ENCODE measurements around the gene TMEM19. TPM values are rescaled to one million over a fixed set of nuclear protein-coding genes. Genes with fewer than 3 reads are reported as not detected.

Gene TMEM19
- total RNA-seq, 1 experiment from 2014 or later: 32.8 TPM

GRCh38 chr12:71646512-71646911 is 39.4 kb upstream of the TMEM19 start:
- Histone ChIP-seq H3K79me2 (ENCODE audit: low read length) (peaks cover 76% of the 10 kb centered on the region), H3K4me2 (ENCODE audit: low read depth, low read length, poor library complexity, severe bottlenecking) (no peak overlapping the region), H3K27me3 (ENCODE audit: low read length) (no peaks in the 10 kb centered on the region), H3K36me3 (ENCODE audit: insufficient read depth, low read length) (peaks cover 74% of the 10 kb centered on the region; the same call in 1 of the 2 replicates), H3K4me1 (ENCODE audit: low read length) (no peaks in the 10 kb centered on the region), H2AFZ (ENCODE audit: low read length) (no peak overlapping the region), H4K20me1 (ENCODE audit: insufficient read depth, low read depth, low read length) (no peaks in the 10 kb centered on the region), H3K4me3 (ENCODE audit: low read length) (no peak overlapping the region), H3K9me3 (ENCODE audit: low read length) (no peaks in the 10 kb centered on the region), H3K27ac (ENCODE audit: low read length) (no peak overlapping the region), H3K9ac (ENCODE audit: low read length) (no peak overlapping the region), H3K9me2 (replicated peaks; ENCODE audit: insufficient read depth, low read length) (no peaks in the 10 kb centered on the region)
- no peak for DNase-seq

- Histone ChIP-seq H3K9ac (ENCODE audit: low read length) (no peak overlapping the region), H3K79me2 (ENCODE audit: low read length) (peaks cover 88% of the 10 kb centered on the region), H4K20me1 (ENCODE audit: insufficient read depth, low read depth, low read length) (no peaks in the 10 kb centered on the region), H3K4me2 (ENCODE audit: low read depth, low read length, poor library complexity, severe bottlenecking) (no peak overlapping the region), H3K4me1 (ENCODE audit: low read length) (no peaks in the 10 kb centered on the region), H3K27me3 (ENCODE audit: low read length) (no peaks in the 10 kb centered on the region), H3K9me2 (replicated peaks; ENCODE audit: insufficient read depth, low read length) (no peaks in the 10 kb centered on the region), H3K4me3 (ENCODE audit: low read length) (no peak overlapping the region), H2AFZ (ENCODE audit: low read length) (no peak overlapping the region), H3K27ac (ENCODE audit: low read length) (no peak overlapping the region), H3K36me3 (ENCODE audit: insufficient read depth, low read length) (peaks cover 78% of the 10 kb centered on the region), H3K9me3 (ENCODE audit: low read length) (no peaks in the 10 kb centered on the region)
- DNase-seq: no peak
Measured at GRCh38 chr12:71648537-71648936, 37.3 kb upstream of the TMEM19 start.

- H3K27ac ChIP-seq (ENCODE audit: low read length): no peak overlapping the region
- no peaks in the 10 kb centered on the region for H4K20me1 ChIP-seq (ENCODE audit: insufficient read depth, low read depth, low read length)
- H3K4me1 ChIP-seq (ENCODE audit: low read length): no peaks in the 10 kb centered on the region
- no peak overlapping the region for H3K4me2 ChIP-seq (ENCODE audit: low read depth, low read length, poor library complexity, severe bottlenecking)
- no peak overlapping the region for H3K4me3 ChIP-seq (ENCODE audit: low read length)
- H3K9me3 ChIP-seq (ENCODE audit: low read length): no peaks in the 10 kb centered on the region
- peaks cover 78% of the 10 kb centered on the region for H3K36me3 ChIP-seq (ENCODE audit: insufficient read depth, low read length)
- H2AFZ ChIP-seq (ENCODE audit: low read length): no peak overlapping the region
- no peaks in the 10 kb centered on the region for H3K9me2 ChIP-seq (replicated peaks; ENCODE audit: insufficient read depth, low read length)
- no peak overlapping the region for H3K9ac ChIP-seq (ENCODE audit: low read length)
- DNase-seq: no peak
- peaks cover 88% of the 10 kb centered on the region for H3K79me2 ChIP-seq (ENCODE audit: low read length)
- no peaks in the 10 kb centered on the region for H3K27me3 ChIP-seq (ENCODE audit: low read length)
Measured at GRCh38 chr12:71649401-71649800, 36.5 kb upstream of the TMEM19 start.

- DNase-seq: no peak
- Histone ChIP-seq H3K9me2 (replicated peaks; ENCODE audit: insufficient read depth, low read length) (no peaks in the 10 kb centered on the region), H3K4me2 (ENCODE audit: low read depth, low read length, poor library complexity, severe bottlenecking) (no peak overlapping the region), H2AFZ (ENCODE audit: low read length) (no peak overlapping the region), H3K36me3 (ENCODE audit: insufficient read depth, low read length) (peaks cover 79% of the 10 kb centered on the region), H3K27me3 (ENCODE audit: low read length) (no peaks in the 10 kb centered on the region), H3K9me3 (ENCODE audit: low read length) (0 out of 2 replicates have a peak, but pooled peaks cover 6% of the 10 kb centered on the region), H3K4me1 (ENCODE audit: low read length) (no peaks in the 10 kb centered on the region), H4K20me1 (ENCODE audit: insufficient read depth, low read depth, low read length) (no peaks in the 10 kb centered on the region), H3K4me3 (ENCODE audit: low read length) (no peak overlapping the region), H3K27ac (ENCODE audit: low read length) (no peak overlapping the region), H3K9ac (ENCODE audit: low read length) (no peak overlapping the region), H3K79me2 (ENCODE audit: low read length) (peaks cover 94% of the 10 kb centered on the region)
Measured at GRCh38 chr12:71652656-71653055, 33.2 kb upstream of the TMEM19 start.

GRCh38 chr12:71653137-71653536 is 32.7 kb upstream of the TMEM19 start:
- H3K79me2 ChIP-seq (ENCODE audit: low read length): peaks cover 90% of the 10 kb centered on the region
- no peak overlapping the region for H3K4me2 ChIP-seq (ENCODE audit: low read depth, low read length, poor library complexity, severe bottlenecking)
- H3K4me3 ChIP-seq (ENCODE audit: low read length): no peak overlapping the region
- no peaks in the 10 kb centered on the region for H3K27me3 ChIP-seq (ENCODE audit: low read length)
- no peaks in the 10 kb centered on the region for H4K20me1 ChIP-seq (ENCODE audit: insufficient read depth, low read depth, low read length)
- H2AFZ ChIP-seq (ENCODE audit: low read length): no peak overlapping the region
- H3K9ac ChIP-seq (ENCODE audit: low read length): no peak overlapping the region
- peaks cover 79% of the 10 kb centered on the region for H3K36me3 ChIP-seq (ENCODE audit: insufficient read depth, low read length)
- H3K9me3 ChIP-seq (ENCODE audit: low read length): 0 out of 2 replicates have a peak, but pooled peaks cover 6% of the 10 kb centered on the region
- no peak overlapping the region for H3K27ac ChIP-seq (ENCODE audit: low read length)
- no peaks in the 10 kb centered on the region for H3K4me1 ChIP-seq (ENCODE audit: low read length)
- DNase-seq: no peak
- H3K9me2 ChIP-seq (replicated peaks; ENCODE audit: insufficient read depth, low read length): no peaks in the 10 kb centered on the region

GRCh38 chr12:71654200-71654599 is 31.7 kb upstream of the TMEM19 start:
- DNase-seq: no peak
- Histone ChIP-seq H3K4me3 (ENCODE audit: low read length) (no peak overlapping the region), H3K27me3 (ENCODE audit: low read length) (no peaks in the 10 kb centered on the region), H4K20me1 (ENCODE audit: insufficient read depth, low read depth, low read length) (no peaks in the 10 kb centered on the region), H3K9me3 (ENCODE audit: low read length) (0 out of 2 replicates have a peak, but pooled peaks cover 6% of the 10 kb centered on the region), H3K9me2 (replicated peaks; ENCODE audit: insufficient read depth, low read length) (no peaks in the 10 kb centered on the region), H2AFZ (ENCODE audit: low read length) (no peak overlapping the region), H3K27ac (ENCODE audit: low read length) (no peak overlapping the region), H3K79me2 (ENCODE audit: low read length) (peaks cover 91% of the 10 kb centered on the region), H3K36me3 (ENCODE audit: insufficient read depth, low read length) (peaks cover 82% of the 10 kb centered on the region), H3K4me1 (ENCODE audit: low read length) (no peaks in the 10 kb centered on the region), H3K9ac (ENCODE audit: low read length) (no peak overlapping the region), H3K4me2 (ENCODE audit: low read depth, low read length, poor library complexity, severe bottlenecking) (no peak overlapping the region)

GRCh38 chr12:71655495-71655894 is 30.4 kb upstream of the TMEM19 start:
- no peaks in the 10 kb centered on the region; the same call in 1 of the 2 replicates for H3K4me1 ChIP-seq (ENCODE audit: low read length)
- peaks cover 91% of the 10 kb centered on the region for H3K36me3 ChIP-seq (ENCODE audit: insufficient read depth, low read length)
- 0 out of 2 replicates have a peak, but pooled peaks cover 6% of the 10 kb centered on the region for H3K9me3 ChIP-seq (ENCODE audit: low read length)
- no peak overlapping the region for H3K9ac ChIP-seq (ENCODE audit: low read length)
- no peaks in the 10 kb centered on the region for H4K20me1 ChIP-seq (ENCODE audit: insufficient read depth, low read depth, low read length)
- no peaks in the 10 kb centered on the region for H3K9me2 ChIP-seq (replicated peaks; ENCODE audit: insufficient read depth, low read length)
- H3K27me3 ChIP-seq (ENCODE audit: low read length): no peaks in the 10 kb centered on the region
- H3K79me2 ChIP-seq (ENCODE audit: low read length): peaks cover 93% of the 10 kb centered on the region
- no peak for DNase-seq
- H3K27ac ChIP-seq (ENCODE audit: low read length): no peak overlapping the region
- no peak overlapping the region for H3K4me3 ChIP-seq (ENCODE audit: low read length)
- no peak overlapping the region for H2AFZ ChIP-seq (ENCODE audit: low read length)
- no peak overlapping the region for H3K4me2 ChIP-seq (ENCODE audit: low read depth, low read length, poor library complexity, severe bottlenecking)

- H4K20me1 ChIP-seq (ENCODE audit: insufficient read depth, low read depth, low read length): no peaks in the 10 kb centered on the region
- H3K9me2 ChIP-seq (replicated peaks; ENCODE audit: insufficient read depth, low read length): no peaks in the 10 kb centered on the region
- H3K27me3 ChIP-seq (ENCODE audit: low read length): no peaks in the 10 kb centered on the region
- no peaks in the 10 kb centered on the region; the same call in 1 of the 2 replicates for H3K4me1 ChIP-seq (ENCODE audit: low read length)
- no peak overlapping the region for H3K4me2 ChIP-seq (ENCODE audit: low read depth, low read length, poor library complexity, severe bottlenecking)
- peaks cover 92% of the 10 kb centered on the region for H3K79me2 ChIP-seq (ENCODE audit: low read length)
- no peak overlapping the region for H3K4me3 ChIP-seq (ENCODE audit: low read length)
- no peak overlapping the region for H3K9ac ChIP-seq (ENCODE audit: low read length)
- DNase-seq: no peak
- H3K36me3 ChIP-seq (ENCODE audit: insufficient read depth, low read length): peaks cover 91% of the 10 kb centered on the region
- H3K27ac ChIP-seq (ENCODE audit: low read length): no peak overlapping the region
- H2AFZ ChIP-seq (ENCODE audit: low read length): no peak overlapping the region
- H3K9me3 ChIP-seq (ENCODE audit: low read length): 0 out of 2 replicates have a peak, but pooled peaks cover 6% of the 10 kb centered on the region
Measured at GRCh38 chr12:71655907-71656306, 30.0 kb upstream of the TMEM19 start.

Data from Karpas-422 (cell line).